Neural progenitor cell (in vitro differentiated cells): ENCODE data around the gene FCAR. TPM values are rescaled to one million over a fixed set of nuclear protein-coding genes. Genes with fewer than 3 reads are reported as not detected.
A peak's percentile ranks its signal among the peaks of the same experiment; 100 is the strongest.

Source experiments
- DNase-seq: peaks from one replicate; pipeline ENCODE4 v3.0.0-alpha.2; 2016; ENCODE audit warnings: low spot score
- H2AFZ ChIP-seq: fragments of 200-600 bp; sonication (generic); replicated peaks from 2 replicates; pipeline ENCODE4 v1.6.1; 2016; ENCODE audit warnings: antibody characterized with exemption
- H3F3A ChIP-seq: fragments of 200-600 bp; sonication (generic); 2 replicates; pipeline ENCODE4 v1.6.1; 2016; ENCODE audit warnings: antibody characterized with exemption, low read depth
- H3K27ac ChIP-seq: fragments of 200-600 bp; sonication (generic); 2 replicates; pipeline ENCODE4 v1.5.1; 2016; ENCODE audit warnings: mild to moderate bottlenecking
- H3K27me3 ChIP-seq: fragments of 200-600 bp; sonication (generic); 2 replicates; pipeline ENCODE4 v1.6.1; 2016; ENCODE audit warnings: mild to moderate bottlenecking, moderate library complexity
- H3K36me3 ChIP-seq: fragments of 200-600 bp; sonication (generic); 2 replicates; pipeline ENCODE4 v1.5.1; 2016
- H3K4me1 ChIP-seq: fragments of 200-600 bp; sonication (generic); 2 replicates; pipeline ENCODE4 v1.6.1; 2016; ENCODE audit warnings: mixed run types
- H3K4me2 ChIP-seq: fragments of 200-600 bp; sonication (generic); 2 replicates; pipeline ENCODE4 v1.6.1; 2016
- H3K4me3 ChIP-seq: fragments of 200-600 bp; sonication (generic); 2 replicates; pipeline ENCODE4 v1.5.1; 2016
- H3K79me2 ChIP-seq: fragments of 200-600 bp; sonication (generic); 2 replicates; pipeline ENCODE4 v1.6.1; 2016; ENCODE audit warnings: low read depth
- H3K9ac ChIP-seq: fragments of 200-600 bp; sonication (generic); 2 replicates; pipeline ENCODE4 v1.6.1; 2016
- H3K9me3 ChIP-seq: fragments of 200-600 bp; sonication (generic); 2 replicates; pipeline ENCODE4 v1.5.1; 2016; ENCODE audit warnings: low read depth
- H4K20me1 ChIP-seq: fragments of 200-600 bp; sonication (generic); 2 replicates; pipeline ENCODE4 v1.6.1; 2016; ENCODE audit warnings: low read depth
- H3K27ac Mint-ChIP-seq: 3 replicates; pipeline ENCODE4 v1.8.0; 2021; ENCODE audit warnings: mixed read lengths
- H3K27me3 Mint-ChIP-seq: 2 replicates; pipeline ENCODE4 v1.8.0; 2022; ENCODE audit warnings: low read depth, mild to moderate bottlenecking, inconsistent platforms, moderate library complexity, mixed read lengths; ENCODE audit not compliant: insufficient read depth
- H3K36me3 Mint-ChIP-seq: 3 replicates; pipeline ENCODE4 v1.8.0; 2021; ENCODE audit warnings: mixed read lengths
- H3K4me1 Mint-ChIP-seq: 3 replicates; pipeline ENCODE4 v1.8.0; 2021; ENCODE audit warnings: mixed read lengths
- H3K4me3 Mint-ChIP-seq: 3 replicates; pipeline ENCODE4 v1.8.0; 2021; ENCODE audit warnings: mild to moderate bottlenecking, moderate library complexity, mixed read lengths
- H3K9me3 Mint-ChIP-seq: 3 replicates; pipeline ENCODE4 v1.8.0; 2020; ENCODE audit warnings: mixed read lengths
- EZH2 ChIP-seq: fragments of 200-600 bp; sonication (generic); IDR thresholded peaks from 2 replicates; pipeline ENCODE4 v1.6.1; 2017; ENCODE audit warnings: antibody characterized with exemption, mild to moderate bottlenecking, moderate library complexity
- EZH2phosphoT487 ChIP-seq: fragments of 200-600 bp; sonication (generic); IDR thresholded peaks from 2 replicates; pipeline ENCODE4 v1.6.1; 2017; ENCODE audit warnings: antibody characterized with exemption
- total RNA-seq: library from RNA; depleted of rRNA; stranded (reverse); fragments of >200 nt; gene quantifications from 2 replicates; pipeline ENCODE4 v1.2.3, GENCODE V29; 2015; ENCODE audit warnings: low replicate concordance
- TF ChIP-seq, protein P1 (sequence below): fragments of 200-600 bp; sonication (generic); IDR thresholded peaks from 2 replicates; pipeline ENCODE4 v1.5.1; 2017; ENCODE audit warnings: antibody characterized with exemption, mild to moderate bottlenecking

The FCAR gene
- total RNA-seq, 1 donor from 2014 or later, result not detected

GRCh38 chr19:54881884-54882283 lies 7.8 kb downstream of the FCAR start:
- no peak for DNase-seq
- H3K9ac ChIP-seq, result no peak overlapping the region
- no peak overlapping the region for H3K27ac Mint-ChIP-seq
- TF ChIP-seq EZH2phosphoT487 (no peak), EZH2 (no peak)
- TF ChIP-seq, protein P1, sequence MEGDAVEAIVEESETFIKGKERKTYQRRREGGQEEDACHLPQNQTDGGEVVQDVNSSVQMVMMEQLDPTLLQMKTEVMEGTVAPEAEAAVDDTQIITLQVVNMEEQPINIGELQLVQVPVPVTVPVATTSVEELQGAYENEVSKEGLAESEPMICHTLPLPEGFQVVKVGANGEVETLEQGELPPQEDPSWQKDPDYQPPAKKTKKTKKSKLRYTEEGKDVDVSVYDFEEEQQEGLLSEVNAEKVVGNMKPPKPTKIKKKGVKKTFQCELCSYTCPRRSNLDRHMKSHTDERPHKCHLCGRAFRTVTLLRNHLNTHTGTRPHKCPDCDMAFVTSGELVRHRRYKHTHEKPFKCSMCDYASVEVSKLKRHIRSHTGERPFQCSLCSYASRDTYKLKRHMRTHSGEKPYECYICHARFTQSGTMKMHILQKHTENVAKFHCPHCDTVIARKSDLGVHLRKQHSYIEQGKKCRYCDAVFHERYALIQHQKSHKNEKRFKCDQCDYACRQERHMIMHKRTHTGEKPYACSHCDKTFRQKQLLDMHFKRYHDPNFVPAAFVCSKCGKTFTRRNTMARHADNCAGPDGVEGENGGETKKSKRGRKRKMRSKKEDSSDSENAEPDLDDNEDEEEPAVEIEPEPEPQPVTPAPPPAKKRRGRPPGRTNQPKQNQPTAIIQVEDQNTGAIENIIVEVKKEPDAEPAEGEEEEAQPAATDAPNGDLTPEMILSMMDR, result no peak
- H3K9me3 ChIP-seq, result no peaks in the 10 kb centered on the region
- no peak overlapping the region for H3K4me3 Mint-ChIP-seq
- no peaks in the 10 kb centered on the region for H3K79me2 ChIP-seq
- no peaks in the 10 kb centered on the region for H3K4me1 Mint-ChIP-seq
- peaks cover 10% of the 10 kb centered on the region for H3K9me3 Mint-ChIP-seq
- H3K27me3 Mint-ChIP-seq, result peaks cover 17% of the 10 kb centered on the region
- no peaks in the 10 kb centered on the region for H4K20me1 ChIP-seq
- peaks cover 16% of the 10 kb centered on the region for H3K27me3 ChIP-seq
- H3K36me3 ChIP-seq, result no peaks in the 10 kb centered on the region
- no peaks in the 10 kb centered on the region for H3K36me3 Mint-ChIP-seq
- no peak overlapping the region for H3K4me3 ChIP-seq
- H3K4me2 ChIP-seq, result no peak overlapping the region
- no peak overlapping the region for H2AFZ ChIP-seq
- H3K4me1 ChIP-seq, result no peaks in the 10 kb centered on the region
- H3F3A ChIP-seq, result no peaks in the 10 kb centered on the region
- no peak overlapping the region for H3K27ac ChIP-seq

DNA sequence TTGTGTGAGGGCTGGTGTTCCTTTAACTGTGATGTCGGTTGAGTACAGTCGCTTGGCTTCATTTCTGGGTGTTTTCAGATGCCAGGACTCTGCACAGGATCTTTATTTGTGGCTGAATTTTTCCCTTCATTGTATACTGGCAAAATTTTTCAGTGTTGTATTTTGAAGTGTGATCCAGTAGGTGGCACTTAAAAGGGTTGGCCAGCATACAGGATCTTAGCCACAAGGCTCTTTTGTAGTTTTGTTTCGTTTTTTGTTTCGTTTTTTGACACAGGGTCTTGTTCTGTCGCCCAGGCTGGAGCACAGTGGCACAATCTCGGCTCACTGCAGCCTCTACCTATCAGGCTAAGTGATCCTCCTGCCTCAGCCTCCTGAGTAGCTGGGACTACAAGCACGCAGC lies 8.7 kb downstream of the FCAR start:
- H3K36me3 Mint-ChIP-seq, result no peaks in the 10 kb centered on the region
- no peak overlapping the region for H3K4me3 ChIP-seq
- peaks cover 17% of the 10 kb centered on the region for H3K27me3 Mint-ChIP-seq
- no peaks in the 10 kb centered on the region for H3K79me2 ChIP-seq
- H3K4me2 ChIP-seq, result no peak overlapping the region
- peaks cover 16% of the 10 kb centered on the region for H3K27me3 ChIP-seq
- no peak overlapping the region for H3K9ac ChIP-seq
- H3K36me3 ChIP-seq, result no peaks in the 10 kb centered on the region
- H3K9me3 ChIP-seq, result no peaks in the 10 kb centered on the region
- H3K27ac Mint-ChIP-seq, result no peak overlapping the region
- no peaks in the 10 kb centered on the region for H3K4me1 ChIP-seq
- H3K9me3 Mint-ChIP-seq, result peaks cover 10% of the 10 kb centered on the region
- no peaks in the 10 kb centered on the region for H4K20me1 ChIP-seq
- H3F3A ChIP-seq, result no peaks in the 10 kb centered on the region
- DNase-seq, result no peak
- H2AFZ ChIP-seq, result no peak overlapping the region
- TF ChIP-seq EZH2 (no peak), EZH2phosphoT487 (no peak)
- TF ChIP-seq, protein P1, result peak; percentile 12
- no peaks in the 10 kb centered on the region for H3K4me1 Mint-ChIP-seq
- H3K4me3 Mint-ChIP-seq, result no peak overlapping the region
- H3K27ac ChIP-seq, result no peak overlapping the region

DNA sequence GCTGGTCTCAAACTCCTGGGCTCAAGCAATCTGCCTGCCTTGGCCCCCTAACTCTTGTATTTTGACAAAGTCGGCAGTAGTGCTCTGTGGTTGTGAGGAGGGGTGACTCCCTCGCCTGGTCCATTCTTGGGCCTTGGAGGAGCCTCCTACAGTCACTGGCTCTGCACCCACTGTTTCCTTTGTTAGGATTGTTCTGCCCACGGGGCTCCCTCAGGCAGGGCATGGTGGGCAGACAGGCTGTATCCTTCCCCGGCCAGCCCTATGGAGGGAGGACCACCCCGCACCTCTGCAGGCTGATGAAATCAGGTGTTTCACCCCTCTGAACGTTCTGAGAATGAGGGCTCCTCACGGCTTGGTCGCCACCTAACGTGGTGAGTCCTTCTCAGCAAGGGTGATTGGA lies 9.2 kb downstream of the FCAR start:
- Histone ChIP-seq H3K9ac (no peak overlapping the region), H3K4me2 (no peak overlapping the region), H2AFZ (no peak overlapping the region), H3F3A (no peaks in the 10 kb centered on the region), H3K4me1 (no peaks in the 10 kb centered on the region), H3K79me2 (no peaks in the 10 kb centered on the region), H3K27ac (no peak overlapping the region), H3K4me3 (no peak overlapping the region), H3K27me3 (peaks cover 16% of the 10 kb centered on the region), H4K20me1 (no peaks in the 10 kb centered on the region), H3K9me3 (no peaks in the 10 kb centered on the region), H3K36me3 (no peaks in the 10 kb centered on the region)
- no peak for DNase-seq
- H3K36me3 Mint-ChIP-seq, result no peaks in the 10 kb centered on the region
- no peak for TF ChIP-seq EZH2phosphoT487
- peaks cover 10% of the 10 kb centered on the region for H3K9me3 Mint-ChIP-seq
- peaks cover 17% of the 10 kb centered on the region for H3K27me3 Mint-ChIP-seq
- H3K4me3 Mint-ChIP-seq, result no peak overlapping the region
- H3K4me1 Mint-ChIP-seq, result no peaks in the 10 kb centered on the region
- no peak overlapping the region for H3K27ac Mint-ChIP-seq

- H3K4me1 ChIP-seq, result no peaks in the 10 kb centered on the region
- H3K4me2 ChIP-seq, result no peak overlapping the region
- no peak overlapping the region for H3K27ac Mint-ChIP-seq
- no peak overlapping the region for H3K4me3 ChIP-seq
- no peaks in the 10 kb centered on the region for H3K4me1 Mint-ChIP-seq
- no peak overlapping the region for H2AFZ ChIP-seq
- no peaks in the 10 kb centered on the region for H3K36me3 ChIP-seq
- TF ChIP-seq EZH2phosphoT487 (no peak), EZH2 (no peak)
- H3K27ac ChIP-seq, result no peak overlapping the region
- H3K9ac ChIP-seq, result no peak overlapping the region
- no peaks in the 10 kb centered on the region for H3K36me3 Mint-ChIP-seq
- peaks cover 9% of the 10 kb centered on the region for H3K9me3 Mint-ChIP-seq
- no peaks in the 10 kb centered on the region for H3F3A ChIP-seq
- no peaks in the 10 kb centered on the region for H4K20me1 ChIP-seq
- no peaks in the 10 kb centered on the region for H3K27me3 ChIP-seq
- peaks cover 3% of the 10 kb centered on the region for H3K27me3 Mint-ChIP-seq
- H3K79me2 ChIP-seq, result no peaks in the 10 kb centered on the region
- no peaks in the 10 kb centered on the region for H3K9me3 ChIP-seq
- no peak overlapping the region for H3K4me3 Mint-ChIP-seq
- no peak for DNase-seq
Measured at GRCh38 chr19:54888239-54888638, 14.2 kb downstream of the FCAR start.
